Measurements from ENCODE around the gene FLII. TPM values are rescaled to one million over a fixed set of nuclear protein-coding genes. Genes with fewer than 3 reads are reported as not detected.

Gene FLII
- total and polyA plus RNA-seq, 2 of the 13 experiments (the other 11 are each of a cell fraction or from before 2014, with no cell fraction given): 130 to 303 TPM

- 100% methylated on average over 2 of the region's 2 CpGs for WGBS (ENCODE audit: low lambda C conversion rate)
Observed at GRCh38 chr17:18205861-18206260, 52.7 kb downstream of the FLII start.

More at GRCh38 chr17:18205861-18206260, 52.7 kb downstream of the FLII start:
- no peak for ATAC-seq
- H3K27me3 ChIP-seq (ENCODE audit: control insufficient read depth in 1 of 2, insufficient read depth in 2 of 2, low read length in 2 of 2): no peaks in the 10 kb centered on the region
- no peak overlapping the region for H3K9ac ChIP-seq (ENCODE audit: insufficient read depth, low read depth, low read length)
- H3K36me3 ChIP-seq (replicated peaks in 1 of 2; ENCODE audit: control insufficient read depth in 1 of 2, insufficient read depth in 2 of 2, low read length in 2 of 2): peaks cover 36 to 81% of the 10 kb centered on the region in 2 experiments
- in situ Hi-C loops (cut with HindIII; ENCODE audit: extremely low pct_ligation_motif_present, low pct_unique_long_range_greater_than_20kb): no loop called here
- no peak for DNase-seq (ENCODE audit: low spot score)
- no peak overlapping the region for H2AFZ ChIP-seq (ENCODE audit: low read length)
- intact Hi-C loops (cut with micrococcal nuclease; ENCODE audit: unreplicated experiment): no loop called here
- peaks cover 27% of the 10 kb centered on the region for H3K79me2 ChIP-seq (ENCODE audit: insufficient read depth, low read length)
- BruUV-seq (replicated peaks): no TSS peak
- no peak overlapping the region for H3K4me3 ChIP-seq (replicated peaks in 1 of 3; ENCODE audit: insufficient read depth in 1 of 3, low read depth in 2 of 3, low read length in 3 of 3)
- H3K27ac ChIP-seq (ENCODE audit: extremely low read length, insufficient read depth, low read length): no peak overlapping the region
- ChIA-PET POLR2A (no interaction called here), CTCF (ENCODE audit: low intra/inter-chr PET ratio, low total read pairs) (no interaction called here)
- no peaks in the 10 kb centered on the region for H3K9me3 ChIP-seq (ENCODE audit: low read length)
- H3K4me2 ChIP-seq (ENCODE audit: low read depth, low read length): no peak overlapping the region
- TF ChIP-seq NR0B2 (CRISPR knock-in tag; IDR thresholded peaks at IDR 0.05) (no peak), SUZ12 (IDR thresholded peaks at IDR 0.05; ENCODE audit: low read depth, low read length) (no peak), ZFP37 (CRISPR knock-in tag; IDR thresholded peaks at IDR 0.05; ENCODE audit: borderline replicate concordance) (no peak), ZNF776 (CRISPR knock-in tag; IDR thresholded peaks at IDR 0.05) (no peak), ZBTB49 (CRISPR knock-in tag; IDR thresholded peaks at IDR 0.05; ENCODE audit: borderline replicate concordance) (no peak), CHD2 (IDR thresholded peaks at IDR 0.05; ENCODE audit: low read depth, low read length) (no peak), CHCHD3 (CRISPR knock-in tag; IDR thresholded peaks at IDR 0.05) (no peak), ZNF781 (CRISPR knock-in tag; IDR thresholded peaks at IDR 0.05; ENCODE audit: borderline replicate concordance, not compliant biosample characterization) (no peak), MLLT10 (CRISPR knock-in tag; IDR thresholded peaks at IDR 0.05) (no peak), ZNF747 (CRISPR knock-in tag; IDR thresholded peaks at IDR 0.05; ENCODE audit: borderline replicate concordance) (no peak), ZNF709 (CRISPR knock-in tag; IDR thresholded peaks at IDR 0.05) (no peak), ZFYVE20 (CRISPR knock-in tag; IDR thresholded peaks at IDR 0.05; ENCODE audit: borderline replicate concordance, low read depth) (no peak), REPIN1 (CRISPR knock-in tag; IDR thresholded peaks at IDR 0.05; ENCODE audit: borderline replicate concordance, low read depth) (no peak), KAT7 (CRISPR knock-in tag; IDR thresholded peaks at IDR 0.05; ENCODE audit: borderline replicate concordance) (no peak)
- H4K20me1 ChIP-seq (ENCODE audit: insufficient read depth, low read length): peaks cover 36% of the 10 kb centered on the region
- no peak for FAIRE-seq
- peaks cover 26% of the 10 kb centered on the region for H3K4me1 ChIP-seq (ENCODE audit: insufficient read depth, low read length)

All from HepG2 (cell line).